Ishikawa (cell line): ENCODE results near the gene DGUOK.

Experiments
- CEBPB ChIP-seq: IDR thresholded peaks from 2 replicates; pipeline ENCODE4 v1.6.1; 2012
- CREB1 ChIP-seq: IDR thresholded peaks from 2 replicates; pipeline ENCODE4 v1.6.1; 2012; ENCODE audit warnings: low read depth
- EGR1 ChIP-seq: IDR thresholded peaks from 2 replicates; pipeline ENCODE4 v1.6.1; 2012
- EP300 ChIP-seq: IDR thresholded peaks from 2 replicates; pipeline ENCODE4 v1.6.1; 2012; ENCODE audit warnings: borderline replicate concordance
- FOXM1 ChIP-seq: IDR thresholded peaks from 2 replicates; pipeline ENCODE4 v1.6.1; 2012; ENCODE audit warnings: low read depth, borderline replicate concordance
- NFIC ChIP-seq: IDR thresholded peaks from 2 replicates; pipeline ENCODE4 v1.6.1; 2012
- RAD21 ChIP-seq: IDR thresholded peaks from 2 replicates; pipeline ENCODE4 v1.6.1; 2012; ENCODE audit warnings: low read depth
- TAF1 ChIP-seq: IDR thresholded peaks from 2 replicates; pipeline ENCODE4 v1.6.1; 2012; ENCODE audit warnings: low read depth, mild to moderate bottlenecking
- TCF12 ChIP-seq: IDR thresholded peaks from 2 replicates; pipeline ENCODE4 v1.6.1; 2012; ENCODE audit warnings: low read depth
- TEAD4 ChIP-seq: IDR thresholded peaks from 2 replicates; pipeline ENCODE4 v1.6.1; 2012
- USF1 ChIP-seq: IDR thresholded peaks from 2 replicates; pipeline ENCODE4 v1.6.1; 2012
- YY1 ChIP-seq: IDR thresholded peaks from 2 replicates; pipeline ENCODE4 v1.6.1; 2012; ENCODE audit warnings: low read depth
- ZBTB7A ChIP-seq: IDR thresholded peaks from 2 replicates; pipeline ENCODE4 v1.6.1; 2012; ENCODE audit warnings: low read depth
- TF ChIP-seq, protein P1 (sequence below): IDR thresholded peaks from 2 replicates; pipeline ENCODE4 v1.6.1; 2012; ENCODE audit warnings: low read depth, mild to moderate bottlenecking
- TF ChIP-seq, protein P2 (sequence below): IDR thresholded peaks from 2 replicates; pipeline ENCODE4 v1.6.1; 2012

The DGUOK gene

DNA sequence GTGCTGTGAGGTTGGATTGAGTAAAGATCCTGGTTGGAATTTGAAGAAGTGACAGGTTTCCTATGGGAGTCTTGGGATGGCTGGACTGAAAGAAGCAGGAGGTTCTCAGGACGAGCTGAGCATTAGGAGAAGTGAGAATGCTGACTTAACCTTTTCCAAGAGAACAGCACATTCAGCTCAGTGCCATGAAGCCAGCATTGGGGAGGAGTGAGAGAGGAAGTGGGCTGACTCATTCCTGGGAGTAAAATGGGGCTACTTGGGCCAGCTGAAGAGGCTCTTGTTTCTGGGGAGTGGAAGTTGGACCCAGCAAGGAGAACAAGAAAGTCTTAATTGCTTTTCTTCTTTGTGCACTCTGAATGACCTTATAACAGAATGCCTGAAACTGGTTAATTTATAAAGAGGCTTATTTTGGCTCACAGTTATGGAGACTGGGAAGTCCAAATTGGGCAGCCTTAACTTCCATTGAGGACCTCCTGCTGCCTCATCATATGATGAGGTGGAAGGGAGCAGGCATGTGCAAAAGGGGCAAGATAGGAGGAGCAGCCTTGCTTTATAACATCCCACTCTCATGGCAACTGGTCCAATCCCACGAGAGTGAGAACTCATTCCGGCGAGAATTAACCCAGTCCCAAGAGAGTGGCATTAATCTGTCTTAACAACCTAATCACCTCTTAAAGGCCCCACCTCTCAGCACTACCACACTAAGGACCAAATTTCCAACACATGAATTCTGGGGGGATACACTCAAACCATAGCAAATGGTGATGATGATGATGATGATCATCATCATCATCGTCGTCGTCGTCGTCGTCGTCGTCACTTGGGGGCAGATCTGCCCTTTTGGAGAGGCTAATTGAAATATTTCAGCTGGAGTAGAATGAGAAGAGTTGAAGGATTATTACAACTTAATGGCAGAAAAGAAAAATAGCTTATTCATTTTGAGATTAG lies 26.1 kb downstream of the DGUOK start:
- no peak for TF ChIP-seq TEAD4
- TF ChIP-seq, protein P1, sequence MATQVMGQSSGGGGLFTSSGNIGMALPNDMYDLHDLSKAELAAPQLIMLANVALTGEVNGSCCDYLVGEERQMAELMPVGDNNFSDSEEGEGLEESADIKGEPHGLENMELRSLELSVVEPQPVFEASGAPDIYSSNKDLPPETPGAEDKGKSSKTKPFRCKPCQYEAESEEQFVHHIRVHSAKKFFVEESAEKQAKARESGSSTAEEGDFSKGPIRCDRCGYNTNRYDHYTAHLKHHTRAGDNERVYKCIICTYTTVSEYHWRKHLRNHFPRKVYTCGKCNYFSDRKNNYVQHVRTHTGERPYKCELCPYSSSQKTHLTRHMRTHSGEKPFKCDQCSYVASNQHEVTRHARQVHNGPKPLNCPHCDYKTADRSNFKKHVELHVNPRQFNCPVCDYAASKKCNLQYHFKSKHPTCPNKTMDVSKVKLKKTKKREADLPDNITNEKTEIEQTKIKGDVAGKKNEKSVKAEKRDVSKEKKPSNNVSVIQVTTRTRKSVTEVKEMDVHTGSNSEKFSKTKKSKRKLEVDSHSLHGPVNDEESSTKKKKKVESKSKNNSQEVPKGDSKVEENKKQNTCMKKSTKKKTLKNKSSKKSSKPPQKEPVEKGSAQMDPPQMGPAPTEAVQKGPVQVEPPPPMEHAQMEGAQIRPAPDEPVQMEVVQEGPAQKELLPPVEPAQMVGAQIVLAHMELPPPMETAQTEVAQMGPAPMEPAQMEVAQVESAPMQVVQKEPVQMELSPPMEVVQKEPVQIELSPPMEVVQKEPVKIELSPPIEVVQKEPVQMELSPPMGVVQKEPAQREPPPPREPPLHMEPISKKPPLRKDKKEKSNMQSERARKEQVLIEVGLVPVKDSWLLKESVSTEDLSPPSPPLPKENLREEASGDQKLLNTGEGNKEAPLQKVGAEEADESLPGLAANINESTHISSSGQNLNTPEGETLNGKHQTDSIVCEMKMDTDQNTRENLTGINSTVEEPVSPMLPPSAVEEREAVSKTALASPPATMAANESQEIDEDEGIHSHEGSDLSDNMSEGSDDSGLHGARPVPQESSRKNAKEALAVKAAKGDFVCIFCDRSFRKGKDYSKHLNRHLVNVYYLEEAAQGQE = no peak
- no peak for TF ChIP-seq EGR1
- TF ChIP-seq YY1 = no peak
- TF ChIP-seq TCF12 = no peak
- no peak for TF ChIP-seq CEBPB
- TF ChIP-seq NFIC = no peak
- TF ChIP-seq EP300 = no peak
- TF ChIP-seq RAD21 = no peak
- TF ChIP-seq TAF1 = no peak
- no peak for TF ChIP-seq FOXM1
- TF ChIP-seq ZBTB7A = no peak
- no peak for TF ChIP-seq CREB1
- no peak for TF ChIP-seq USF1
- TF ChIP-seq, protein P2, sequence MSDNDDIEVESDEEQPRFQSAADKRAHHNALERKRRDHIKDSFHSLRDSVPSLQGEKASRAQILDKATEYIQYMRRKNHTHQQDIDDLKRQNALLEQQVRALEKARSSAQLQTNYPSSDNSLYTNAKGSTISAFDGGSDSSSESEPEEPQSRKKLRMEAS = no peak

DNA sequence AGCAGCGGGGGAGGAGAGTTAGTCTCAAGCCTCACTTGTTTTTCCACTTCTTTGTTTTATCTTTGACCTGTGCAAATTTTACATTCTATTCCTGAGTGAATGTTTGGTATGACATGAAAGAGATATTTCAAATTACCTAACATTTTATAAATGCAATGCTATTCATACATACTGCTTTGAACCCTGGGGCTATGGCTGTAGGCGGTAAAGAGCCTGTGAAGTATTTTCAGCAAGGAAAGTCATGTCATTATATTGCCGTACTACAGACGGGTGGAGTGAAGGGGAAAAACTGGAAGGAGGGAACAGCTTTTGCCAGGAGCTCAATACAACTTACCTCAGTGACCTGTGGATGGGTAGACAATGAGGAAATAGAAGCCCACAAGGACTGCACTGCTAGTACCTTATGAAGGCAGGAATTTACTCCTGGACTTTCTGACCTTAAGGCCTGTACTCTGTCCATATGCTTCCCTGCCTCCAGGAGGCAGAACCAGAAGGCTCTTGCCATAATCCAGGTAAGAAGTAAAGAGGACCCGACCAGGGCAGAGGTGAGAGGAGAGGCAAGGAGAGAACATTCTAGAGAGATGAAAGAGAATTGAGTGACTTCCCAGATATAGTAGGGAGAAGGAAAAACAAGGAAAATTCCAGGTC lies 29.7 kb downstream of the DGUOK start:
- TF ChIP-seq, protein P2 = no peak
- TF ChIP-seq CREB1 (no peak), RAD21 (no peak), EGR1 (no peak), EP300 (no peak), TEAD4 (no peak), CEBPB (no peak), YY1 (no peak), USF1 (no peak), FOXM1 (no peak), TAF1 (no peak), NFIC (no peak), TCF12 (no peak), ZBTB7A (no peak)
- TF ChIP-seq, protein P1 = no peak

GRCh38 chr2:73961274-73961673 lies 34.6 kb downstream of the DGUOK start:
- no peak for TF ChIP-seq ZBTB7A
- TF ChIP-seq RAD21 = no peak
- TF ChIP-seq, protein P2 = no peak
- TF ChIP-seq CREB1 = no peak
- TF ChIP-seq TAF1 = no peak
- no peak for TF ChIP-seq YY1
- TF ChIP-seq NFIC = no peak
- TF ChIP-seq, protein P1 = no peak
- TF ChIP-seq FOXM1 = no peak
- no peak for TF ChIP-seq TCF12
- no peak for TF ChIP-seq TEAD4
- no peak for TF ChIP-seq USF1
- TF ChIP-seq EP300 = no peak
- no peak for TF ChIP-seq EGR1
- no peak for TF ChIP-seq CEBPB
